Activated T-helper 1 cell treated with anti-CD3 and anti-CD28 coated beads, Interleukin-12 subunit alpha, Interleukin-12 subunit beta, Interleukin-2, Interleukin-4 antibody, amounts not matched to agents 30 ng/mL and 10 ng/mL and 1 ng/mL, durations not matched to agents 14 hours and 24 hours and 36 hours (primary cell): ENCODE data around the gene MRPL43. TPM values are rescaled to one million over a fixed set of nuclear protein-coding genes. Genes with fewer than 3 reads are reported as not detected.

Source experiments
- DNase-seq: peaks from one replicate; pipeline ENCODE4 v3.0.0; 2021; ENCODE audit warnings: low spot score
- H3K27ac Mint-ChIP-seq: one replicate; pipeline ENCODE4 v1.8.0; 2021; ENCODE audit warnings: mild to moderate bottlenecking, mixed read lengths
- H3K27me3 Mint-ChIP-seq: one replicate; pipeline ENCODE4 v1.8.0; 2022; ENCODE audit warnings: mild to moderate bottlenecking, moderate library complexity, mixed read lengths; ENCODE audit not compliant: insufficient read depth
- H3K36me3 Mint-ChIP-seq: one replicate; pipeline ENCODE4 v1.8.0; 2021; ENCODE audit warnings: low read depth, mixed read lengths
- H3K4me1 Mint-ChIP-seq: one replicate; pipeline ENCODE4 v1.8.0; 2021; ENCODE audit warnings: low read depth, mixed read lengths
- H3K4me3 Mint-ChIP-seq: one replicate; pipeline ENCODE4 v1.8.0; 2021; ENCODE audit warnings: mild to moderate bottlenecking, moderate library complexity, mixed read lengths
- H3K9me3 Mint-ChIP-seq: one replicate; pipeline ENCODE4 v1.8.0; 2021; ENCODE audit warnings: mixed read lengths
- intact Hi-C: fragments of 100-400 bp; cut with micrococcal nuclease; formaldehyde crosslinking; loops from one replicate; pipeline ENCODE4 v1.15.1; 2024
- total RNA-seq: library from RNA; stranded (reverse); gene quantifications from 2 replicates; pipeline ENCODE4 v1.2.3, GENCODE V29; 2022

The MRPL43 gene
- total RNA-seq, 1 donor from 2014 or later, result 61.5 TPM

GRCh38 chr10:100970914-100971811 is 16.1 kb downstream of the MRPL43 start:
- Mint-ChIP-seq H3K9me3 (no peaks in the 10 kb centered on the region), H3K27me3 (peaks cover 11% of the 10 kb centered on the region), H3K4me3 (peak overlapping the region; percentile 56), H3K4me1 (peaks cover 18% of the 10 kb centered on the region), H3K36me3 (peaks cover 1% of the 10 kb centered on the region), H3K27ac (no peak overlapping the region)
- intact Hi-C loops, result no loop called here
- no peak for DNase-seq

- Mint-ChIP-seq H3K9me3 (no peaks in the 10 kb centered on the region), H3K36me3 (peaks cover 8% of the 10 kb centered on the region), H3K27ac (no peak overlapping the region), H3K4me3 (peak overlapping the region; percentile 56), H3K4me1 (peaks cover 18% of the 10 kb centered on the region), H3K27me3 (peaks cover 11% of the 10 kb centered on the region)
- no peak for DNase-seq
- intact Hi-C loops, result no loop called here
Measured at GRCh38 chr10:100970076-100970913, 17.0 kb downstream of the MRPL43 start.

GRCh38 chr10:100969187-100970075 is 17.9 kb downstream of the MRPL43 start, which contains the start of gene SEMA4G:
Gene SEMA4G, plus strand, starts transcription at chr10:100969504. Its CDS starts 3,409 bp downstream, at chr10:100972913.
- peak; percentile 15 for DNase-seq
- H3K9me3 Mint-ChIP-seq, result no peaks in the 10 kb centered on the region
- H3K4me1 Mint-ChIP-seq, result peaks cover 18% of the 10 kb centered on the region
- intact Hi-C loops, result loop anchor here (1.0 kb wide), 2 partner anchors 18 to 44 kb away; partner anchors contain the start of genes MRPL43 and TWNK
- H3K27ac Mint-ChIP-seq, result no peak within 1 kb of the TSS
- H3K36me3 Mint-ChIP-seq, result peaks cover 8% of the 10 kb centered on the region
- peaks cover 11% of the 10 kb centered on the region for H3K27me3 Mint-ChIP-seq
- H3K4me3 Mint-ChIP-seq, result peak within 1 kb of the TSS; percentile 66

- Mint-ChIP-seq H3K4me1 (peaks cover 18% of the 10 kb centered on the region), H3K4me3 (peak overlapping the region; percentile 60), H3K9me3 (no peaks in the 10 kb centered on the region), H3K27me3 (peaks cover 11% of the 10 kb centered on the region), H3K27ac (no peak overlapping the region), H3K36me3 (peaks cover 8% of the 10 kb centered on the region)
- no peak for DNase-seq
- intact Hi-C loops, result loop anchor here (1.0 kb wide), 2 partner anchors 18 to 44 kb away; partner anchors contain the start of genes MRPL43 and TWNK
Measured at GRCh38 chr10:100968863-100969186, 18.5 kb downstream of the MRPL43 start.

- H3K27me3 Mint-ChIP-seq, result peaks cover 8% of the 10 kb centered on the region
- peaks cover 18% of the 10 kb centered on the region for H3K4me1 Mint-ChIP-seq
- H3K27ac Mint-ChIP-seq, result no peak overlapping the region
- peaks cover 8% of the 10 kb centered on the region for H3K36me3 Mint-ChIP-seq
- DNase-seq, result no peak
- no peaks in the 10 kb centered on the region for H3K9me3 Mint-ChIP-seq
- H3K4me3 Mint-ChIP-seq, result peak overlapping the region; percentile 66
- intact Hi-C loops, result no loop called here
Measured at GRCh38 chr10:100968062-100968736, 19.1 kb downstream of the MRPL43 start.

- no peak for DNase-seq
- H3K4me3 Mint-ChIP-seq, result no peak overlapping the region
- no peaks in the 10 kb centered on the region for H3K9me3 Mint-ChIP-seq
- peaks cover 15% of the 10 kb centered on the region for H3K36me3 Mint-ChIP-seq
- intact Hi-C loops, result no loop called here
- peaks cover 18% of the 10 kb centered on the region for H3K4me1 Mint-ChIP-seq
- no peak overlapping the region for H3K27ac Mint-ChIP-seq
- peaks cover 8% of the 10 kb centered on the region for H3K27me3 Mint-ChIP-seq
Measured at GRCh38 chr10:100967332-100967731, 20.0 kb downstream of the MRPL43 start.

- DNase-seq, result no peak
- peaks cover 18% of the 10 kb centered on the region for H3K4me1 Mint-ChIP-seq
- peaks cover 8% of the 10 kb centered on the region for H3K27me3 Mint-ChIP-seq
- peaks cover 20% of the 10 kb centered on the region for H3K36me3 Mint-ChIP-seq
- intact Hi-C loops, result no loop called here
- no peaks in the 10 kb centered on the region for H3K9me3 Mint-ChIP-seq
- no peak overlapping the region for H3K4me3 Mint-ChIP-seq
- H3K27ac Mint-ChIP-seq, result no peak overlapping the region
Measured at GRCh38 chr10:100966887-100967286, 20.4 kb downstream of the MRPL43 start.

GRCh38 chr10:100965820-100966219 is 21.5 kb downstream of the MRPL43 start:
- peaks cover 7% of the 10 kb centered on the region for H3K27me3 Mint-ChIP-seq
- peaks cover 22% of the 10 kb centered on the region for H3K36me3 Mint-ChIP-seq
- DNase-seq, result no peak
- intact Hi-C loops, result no loop called here
- peaks cover 16% of the 10 kb centered on the region for H3K4me1 Mint-ChIP-seq
- H3K27ac Mint-ChIP-seq, result no peak overlapping the region
- H3K4me3 Mint-ChIP-seq, result no peak overlapping the region
- H3K9me3 Mint-ChIP-seq, result no peaks in the 10 kb centered on the region

- H3K27ac Mint-ChIP-seq, result no peak overlapping the region
- DNase-seq, result no peak
- H3K9me3 Mint-ChIP-seq, result no peaks in the 10 kb centered on the region
- intact Hi-C loops, result no loop called here
- H3K36me3 Mint-ChIP-seq, result peaks cover 36% of the 10 kb centered on the region
- H3K4me3 Mint-ChIP-seq, result no peak overlapping the region
- H3K4me1 Mint-ChIP-seq, result peaks cover 9% of the 10 kb centered on the region
- no peaks in the 10 kb centered on the region for H3K27me3 Mint-ChIP-seq
Measured at GRCh38 chr10:100963826-100964225, 23.5 kb downstream of the MRPL43 start.

- peaks cover 38% of the 10 kb centered on the region for H3K36me3 Mint-ChIP-seq
- no peaks in the 10 kb centered on the region for H3K27me3 Mint-ChIP-seq
- no peaks in the 10 kb centered on the region for H3K9me3 Mint-ChIP-seq
- intact Hi-C loops, result no loop called here
- DNase-seq, result no peak
- no peak overlapping the region for H3K4me3 Mint-ChIP-seq
- no peaks in the 10 kb centered on the region for H3K4me1 Mint-ChIP-seq
- H3K27ac Mint-ChIP-seq, result no peak overlapping the region
Measured at GRCh38 chr10:100962351-100963080, 24.8 kb downstream of the MRPL43 start.

GRCh38 chr10:100960251-100960650 is 27.0 kb downstream of the MRPL43 start:
- peaks cover 11% of the 10 kb centered on the region for H3K4me1 Mint-ChIP-seq

More at GRCh38 chr10:100960251-100960650, 27.0 kb downstream of the MRPL43 start:
- intact Hi-C loops, result no loop called here
- peaks cover 40% of the 10 kb centered on the region for H3K36me3 Mint-ChIP-seq
- no peak for DNase-seq
- no peak overlapping the region for H3K4me3 Mint-ChIP-seq
- no peaks in the 10 kb centered on the region for H3K9me3 Mint-ChIP-seq
- no peaks in the 10 kb centered on the region for H3K27me3 Mint-ChIP-seq
- H3K27ac Mint-ChIP-seq, result no peak overlapping the region
